ENCODE data around the gene PNLDC1. TPM values are rescaled to one million over a fixed set of nuclear protein-coding genes. Genes with fewer than 3 reads are reported as not detected.

The PNLDC1 gene
- total RNA-seq, 4 donors from 2014 or later: not detected

GRCh38 chr6:159817951-159818739 lies 18.1 kb downstream of the PNLDC1 start:
- Histone ChIP-seq H3K27me3 (no peaks in the 10 kb centered on the region), H3K4me3 (no peak overlapping the region), H3K36me3 (no peaks in the 10 kb centered on the region), H3K4me1 (no peaks in the 10 kb centered on the region), H3K27ac (no peak overlapping the region), H3K9me3 (no peaks in the 10 kb centered on the region)
- DNase-seq: peak in 1 of 3 donors; percentile 39
- TF ChIP-seq POLR2A (IDR thresholded peaks at IDR 0.05) (no peak), CTCF (IDR thresholded peaks at IDR 0.05) (no peak)

GRCh38 chr6:159819098-159819497 lies 19.0 kb downstream of the PNLDC1 start:
- Histone ChIP-seq H3K27ac (no peak overlapping the region), H3K4me1 (no peaks in the 10 kb centered on the region), H3K9me3 (no peaks in the 10 kb centered on the region), H3K4me3 (no peak overlapping the region), H3K27me3 (no peaks in the 10 kb centered on the region), H3K36me3 (no peaks in the 10 kb centered on the region)
- no peak for TF ChIP-seq POLR2A (IDR thresholded peaks at IDR 0.05)
- TF ChIP-seq CTCF (IDR thresholded peaks at IDR 0.05): no peak
- DNase-seq: no peak

- Histone ChIP-seq H3K4me3 (peak overlapping the region in 1 of 4 donors; percentile 10), H3K9me3 (no peaks in the 10 kb centered on the region), H3K4me1 (no peaks in the 10 kb centered on the region), H3K27ac (no peak overlapping the region), H3K27me3 (no peaks in the 10 kb centered on the region), H3K36me3 (no peaks in the 10 kb centered on the region)
- TF ChIP-seq CTCF (IDR thresholded peaks at IDR 0.05) (no peak), POLR2A (IDR thresholded peaks at IDR 0.05) (no peak)
- DNase-seq: peak in 2 of 3 donors; percentile 32 to 50
Observed at GRCh38 chr6:159819932-159820640, 20.0 kb downstream of the PNLDC1 start.

- TF ChIP-seq CTCF (IDR thresholded peaks at IDR 0.05) (no peak), POLR2A (IDR thresholded peaks at IDR 0.05) (no peak)
- Histone ChIP-seq H3K27me3 (no peaks in the 10 kb centered on the region), H3K9me3 (no peaks in the 10 kb centered on the region), H3K36me3 (no peaks in the 10 kb centered on the region), H3K27ac (no peak overlapping the region), H3K4me1 (no peaks in the 10 kb centered on the region), H3K4me3 (no peak overlapping the region)
- no peak for DNase-seq
Observed at GRCh38 chr6:159821122-159821521, 21.0 kb downstream of the PNLDC1 start.

- TF ChIP-seq POLR2A (IDR thresholded peaks at IDR 0.05): no peak
- TF ChIP-seq CTCF (IDR thresholded peaks at IDR 0.05): no peak
- no peak overlapping the region for H3K27ac ChIP-seq
- no peaks in the 10 kb centered on the region for H3K36me3 ChIP-seq
- no peaks in the 10 kb centered on the region for H3K9me3 ChIP-seq
- no peaks in the 10 kb centered on the region for H3K4me1 ChIP-seq
- no peaks in the 10 kb centered on the region for H3K27me3 ChIP-seq
- H3K4me3 ChIP-seq: no peak overlapping the region
- DNase-seq: no peak
Observed at GRCh38 chr6:159821726-159822125, 21.6 kb downstream of the PNLDC1 start.
